ENCODE data around the gene PTBP1. TPM values are rescaled to one million over a fixed set of nuclear protein-coding genes. Genes with fewer than 3 reads are reported as not detected.

Gene PTBP1
- total and polyA plus RNA-seq, 2 of the 13 experiments (the other 11 are each of a cell fraction or from before 2014, with no cell fraction given): 195 to 288 TPM

- no peak for TF ChIP-seq ZNF646 (CRISPR knock-in tag; IDR thresholded peaks at IDR 0.05)
- TF ChIP-seq ZNF781 (CRISPR knock-in tag; IDR thresholded peaks at IDR 0.05; ENCODE audit: borderline replicate concordance, not compliant biosample characterization): no peak
- TF ChIP-seq ZNF572 (CRISPR knock-in tag; IDR thresholded peaks at IDR 0.05): no peak
- no peak for TF ChIP-seq ATF1 (CRISPR knock-in tag; IDR thresholded peaks at IDR 0.05)
- no peak for TF ChIP-seq MIXL1 (CRISPR knock-in tag; IDR thresholded peaks at IDR 0.05)
- no peak for TF ChIP-seq ZNF335 (CRISPR knock-in tag; IDR thresholded peaks at IDR 0.05)
- TF ChIP-seq SMAD9 (CRISPR knock-in tag; IDR thresholded peaks at IDR 0.05): no peak
- TF ChIP-seq ZNF326 (CRISPR knock-in tag; IDR thresholded peaks at IDR 0.05; ENCODE audit: borderline replicate concordance): no peak
- TF ChIP-seq HNRNPK (IDR thresholded peaks at IDR 0.05; ENCODE audit: low read depth, low read length, poor library complexity, severe bottlenecking): no peak
- TF ChIP-seq HMGA1 (CRISPR knock-in tag; conservative IDR thresholded peaks at IDR 0.05): no peak
- TF ChIP-seq DBP (CRISPR knock-in tag; IDR thresholded peaks at IDR 0.05; ENCODE audit: not compliant biosample characterization): no peak
- no peak for TF ChIP-seq HDAC6 (IDR thresholded peaks at IDR 0.05; ENCODE audit: low read depth, low read length)
- TF ChIP-seq KAT2B (IDR thresholded peaks at IDR 0.05; ENCODE audit: borderline replicate concordance, low read depth, low read length): no peak
- TF ChIP-seq TFE3 (CRISPR knock-in tag; IDR thresholded peaks at IDR 0.05): no peak
- peak; percentile 81 for TF ChIP-seq HNF4G (IDR thresholded peaks at IDR 0.05; ENCODE audit: borderline replicate concordance, low read depth, low read length)
- TF ChIP-seq HNF4G (CRISPR knock-in tag; IDR thresholded peaks at IDR 0.05; ENCODE audit: borderline replicate concordance, low read depth): no peak
- no peak for TF ChIP-seq MIER3 (CRISPR knock-in tag; IDR thresholded peaks at IDR 0.05; ENCODE audit: borderline replicate concordance)
- peak; percentile 47 for TF ChIP-seq ASH2L (IDR thresholded peaks at IDR 0.05; ENCODE audit: insufficient read length, low read depth, low read length)
- TF ChIP-seq TBL1XR1 (IDR thresholded peaks at IDR 0.05; ENCODE audit: borderline replicate concordance, low read length, partially characterized antibody): no peak
- TF ChIP-seq SSRP1 (CRISPR knock-in tag; IDR thresholded peaks at IDR 0.05): no peak
- no peak for TF ChIP-seq CCAR2 (optimal IDR thresholded peaks at IDR 0.05; ENCODE audit: low read depth, low read length)
- TF ChIP-seq HMG20A (CRISPR knock-in tag; IDR thresholded peaks at IDR 0.05; ENCODE audit: borderline replicate concordance): no peak
These were observed 14.9 kb upstream of the PTBP1 start (continued) for GRCh38 chr19:782185-782877.
